ACHN (cell line): Measurements from ENCODE around the gene PPL.

Experiments
- DNase-seq: peaks from one replicate; pipeline ENCODE4 v3.0.0-alpha.2; 2015
- in situ Hi-C: cut with HindIII; loops from 2 replicates; pipeline ENCODE4 v1.10.0; 2017; ENCODE audit warnings: low sequenced_read_pairs, low pct_ligation_motif_present, low pct_unique_long_range_greater_than_20kb

The PPL gene

DNA sequence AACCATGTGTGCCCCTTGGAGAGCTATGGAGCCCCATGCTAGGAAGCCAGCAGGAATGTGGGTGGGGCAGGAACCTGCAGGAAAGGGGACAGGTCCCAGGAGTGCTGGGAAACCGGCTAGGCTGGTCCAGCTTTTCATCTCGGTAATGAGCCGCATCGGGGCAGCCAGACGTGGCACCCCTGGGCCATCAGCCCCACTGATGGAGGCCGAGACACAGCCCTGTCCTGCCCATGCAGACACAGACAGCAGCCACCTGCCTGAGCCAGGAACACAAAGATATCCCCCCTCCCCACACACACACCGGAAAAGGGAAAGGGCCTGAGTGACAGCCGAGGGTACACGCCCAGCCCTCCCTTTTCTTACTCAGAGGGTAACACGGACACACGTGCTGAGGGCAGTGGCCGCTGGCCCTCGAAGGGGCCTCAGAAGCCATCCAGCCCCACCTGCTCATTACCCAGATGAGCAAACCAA lies 18.1 kb downstream of the PPL start:
- in situ Hi-C loops, result no loop called here
- DNase-seq, result no peak

GRCh38 chr16:4917117-4917516 lies 19.8 kb downstream of the PPL start:
- no peak for DNase-seq

GRCh38 chr16:4915226-4915761 lies 21.7 kb downstream of the PPL start:
- DNase-seq, result peak; percentile 46
- in situ Hi-C loops, result no loop called here

More at GRCh38 chr16:4917117-4917516, 19.8 kb downstream of the PPL start:
- in situ Hi-C loops, result no loop called here

GRCh38 chr16:4914528-4915225 lies 22.3 kb downstream of the PPL start:
- no peak for DNase-seq
- in situ Hi-C loops, result no loop called here

GRCh38 chr16:4913774-4914525 lies 23.0 kb downstream of the PPL start:
- DNase-seq, result no peak
- in situ Hi-C loops, result no loop called here

GRCh38 chr16:4913130-4913773 lies 23.7 kb downstream of the PPL start:
- in situ Hi-C loops, result no loop called here
- no peak for DNase-seq

- no peak for DNase-seq
- in situ Hi-C loops, result no loop called here
Measured at GRCh38 chr16:4911970-4912386, 25.0 kb downstream of the PPL start.

- no peak for DNase-seq
- in situ Hi-C loops, result no loop called here
Measured at GRCh38 chr16:4910828-4911227, 26.1 kb downstream of the PPL start.

- DNase-seq, result no peak
- in situ Hi-C loops, result no loop called here
Measured at GRCh38 chr16:4909825-4910224, 27.1 kb downstream of the PPL start.

GRCh38 chr16:4908854-4909401 lies 28.0 kb downstream of the PPL start:
- no peak for DNase-seq
- in situ Hi-C loops, result no loop called here

DNA sequence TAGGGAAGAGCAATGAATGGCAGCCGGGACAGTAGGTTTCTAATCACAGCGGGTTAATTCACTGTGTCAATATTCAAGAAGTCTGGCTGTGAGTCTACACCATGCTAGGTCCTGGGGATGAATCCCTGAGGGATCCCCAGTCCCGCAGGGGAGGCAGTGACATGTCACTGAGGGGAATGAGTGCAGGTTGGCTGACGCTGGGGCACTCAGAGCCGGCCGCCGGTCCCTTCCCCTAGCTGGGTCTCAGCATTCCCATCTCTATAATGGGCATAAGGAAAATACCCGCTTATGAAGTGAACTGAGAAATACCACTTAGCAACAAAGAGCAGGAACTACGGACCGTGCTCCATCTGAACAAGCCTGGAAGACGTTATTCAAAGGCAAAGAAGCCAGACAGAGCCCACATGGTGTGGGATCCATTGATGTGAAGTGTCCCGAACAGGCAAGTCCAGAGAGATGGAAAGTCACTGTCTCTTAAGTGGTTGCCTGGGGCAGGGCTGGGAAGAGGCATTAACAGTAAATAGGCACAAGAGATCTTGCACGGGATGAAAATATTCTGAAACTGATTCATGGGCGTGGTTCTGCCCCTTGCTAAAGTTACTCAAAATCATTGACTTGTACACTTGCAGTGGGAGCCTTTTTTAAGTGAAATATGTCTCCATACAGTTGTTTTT lies 31.9 kb downstream of the PPL start:
- in situ Hi-C loops, result no loop called here
- no peak for DNase-seq

DNA sequence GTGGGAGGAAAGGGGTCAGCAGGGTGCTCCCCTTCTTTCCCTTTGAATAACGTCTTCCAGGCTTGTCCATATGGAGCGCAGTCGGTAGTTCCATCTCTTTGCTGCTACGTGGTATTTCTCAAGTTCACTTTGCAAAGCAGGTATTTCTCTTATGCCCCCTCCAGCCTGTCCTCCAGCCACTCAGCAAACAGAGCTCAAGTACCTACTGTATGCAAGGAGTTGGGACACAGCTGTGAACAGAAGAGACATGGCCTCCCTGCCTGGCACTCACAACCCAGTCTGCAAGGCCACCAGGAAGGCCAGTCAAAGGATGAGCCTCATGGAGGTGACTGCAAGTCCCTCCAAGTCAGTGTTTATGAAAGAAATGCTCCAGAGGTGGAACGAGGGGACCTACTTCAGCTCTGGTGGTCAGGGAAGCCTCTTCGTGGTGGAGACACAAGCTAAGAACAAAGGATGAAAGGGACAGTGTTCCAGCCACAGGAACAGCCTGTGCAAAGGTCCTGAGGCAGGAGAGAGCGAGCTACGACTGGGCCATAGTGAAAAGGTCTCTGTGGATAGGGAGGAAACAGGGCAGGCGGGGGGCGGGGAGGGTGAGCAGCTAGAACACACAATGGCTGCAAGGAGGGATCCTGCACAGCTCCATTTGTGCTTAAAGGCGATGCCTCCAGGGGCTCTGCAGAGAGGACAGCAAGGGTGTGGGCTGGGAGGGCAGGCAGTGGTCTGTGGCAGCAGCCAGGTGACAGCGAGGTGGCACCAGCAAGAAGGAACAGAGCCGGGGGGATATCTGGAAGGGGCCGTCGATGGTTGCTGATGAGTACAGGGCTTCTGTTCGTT lies 32.6 kb downstream of the PPL start:
- in situ Hi-C loops, result no loop called here
- no peak for DNase-seq

DNA sequence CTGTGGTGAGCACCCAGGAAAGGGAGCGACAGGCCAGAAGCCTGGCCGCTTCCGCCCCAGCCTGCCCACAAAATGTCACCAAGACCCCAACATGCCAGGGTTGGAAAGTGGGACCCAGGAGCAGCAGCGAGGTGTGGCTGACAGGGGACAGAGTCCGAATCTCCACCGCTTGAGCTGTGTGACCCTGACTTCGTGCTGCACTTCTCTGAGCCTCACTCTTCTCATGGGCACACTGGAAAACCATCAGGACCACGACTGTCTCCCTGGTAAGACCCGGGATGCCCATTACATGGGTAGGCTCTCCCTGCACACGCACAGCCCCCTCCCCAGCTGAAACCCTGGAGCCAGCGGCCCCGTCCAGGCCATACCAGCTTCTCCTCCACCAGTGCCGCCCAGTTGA lies 34.9 kb downstream of the PPL start:
- DNase-seq, result no peak
- in situ Hi-C loops, result no loop called here

GRCh38 chr16:4900750-4901149 lies 36.2 kb downstream of the PPL start:
- in situ Hi-C loops, result no loop called here
- no peak for DNase-seq

DNA sequence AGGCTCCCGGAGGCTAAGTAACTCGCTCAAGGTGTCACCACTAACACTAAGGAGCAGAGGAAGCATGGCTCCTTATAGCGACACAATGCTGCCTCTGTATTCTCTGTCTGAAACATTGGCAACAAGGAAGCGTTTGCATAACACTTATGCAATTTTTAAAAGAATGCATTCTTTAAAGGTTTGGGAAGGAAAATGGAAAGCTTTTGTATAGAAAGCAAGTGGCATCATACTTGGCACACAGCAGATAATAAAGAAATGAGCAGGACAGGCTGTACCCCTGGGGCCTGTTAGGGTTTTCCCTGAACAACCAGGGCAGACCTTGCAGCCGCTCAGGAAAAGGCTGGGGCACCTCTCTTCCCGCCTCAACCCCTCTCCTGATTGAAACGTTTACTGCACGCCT lies 36.9 kb downstream of the PPL start:
- in situ Hi-C loops, result no loop called here
- DNase-seq, result no peak

GRCh38 chr16:4899474-4899846 lies 37.5 kb downstream of the PPL start:
- in situ Hi-C loops, result no loop called here
- DNase-seq, result no peak

- in situ Hi-C loops, result no loop called here
- DNase-seq, result no peak
Measured at GRCh38 chr16:4898811-4899473, 38.0 kb downstream of the PPL start.
